Keratinocyte (primary cell): ENCODE measurements around the gene ADGRA3.

Experiments
- EZH2 ChIP-seq: IDR thresholded peaks from one replicate; pipeline ENCODE4 v1.6.1; 2012; ENCODE audit warnings: inconsistent platforms, mild to moderate bottlenecking, low read length, moderate library complexity
- TF ChIP-seq, protein P1 (sequence below), 3 experiments: IDR thresholded peaks in 1 of 3; conservative IDR thresholded peaks in 1 of 3; optimal IDR thresholded peaks in 1 of 3; 2 replicates in 2 of 3; 3 replicates in 1 of 3; pipeline versions ENCODE3 to v1.5.1; 2011; ENCODE audit warnings: low read length in 3 of 3, mild to moderate bottlenecking in 3 of 3, moderate library complexity in 2 of 3, control low read depth in 1 of 3, inconsistent platforms in 1 of 3; ENCODE audit not compliant: insufficient read depth in 2 of 3; ENCODE audit errors: extremely low read depth in 1 of 3

DNA sequence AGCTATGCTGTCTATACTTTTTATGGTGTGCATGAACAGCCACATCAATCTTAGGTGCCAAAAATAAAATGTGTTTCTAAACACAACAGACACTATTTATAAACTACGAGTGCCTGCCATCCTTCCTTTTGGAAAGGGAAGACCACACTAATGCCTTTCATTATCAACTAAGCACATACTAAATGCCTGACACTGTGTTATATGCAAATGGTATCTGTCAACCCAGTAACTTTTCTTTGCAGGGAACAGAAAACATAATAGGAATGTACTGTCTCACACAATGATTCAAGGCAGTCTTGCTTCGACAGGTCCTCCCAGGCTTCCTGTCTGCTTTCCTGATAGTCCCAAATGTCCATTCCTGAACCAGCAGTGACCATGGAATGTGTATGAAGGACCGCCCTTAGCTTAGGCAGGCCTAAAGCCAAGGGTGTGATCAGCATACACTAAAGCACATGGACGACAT is 43.8 kb downstream of the ADGRA3 start:
- TF ChIP-seq, protein P1, sequence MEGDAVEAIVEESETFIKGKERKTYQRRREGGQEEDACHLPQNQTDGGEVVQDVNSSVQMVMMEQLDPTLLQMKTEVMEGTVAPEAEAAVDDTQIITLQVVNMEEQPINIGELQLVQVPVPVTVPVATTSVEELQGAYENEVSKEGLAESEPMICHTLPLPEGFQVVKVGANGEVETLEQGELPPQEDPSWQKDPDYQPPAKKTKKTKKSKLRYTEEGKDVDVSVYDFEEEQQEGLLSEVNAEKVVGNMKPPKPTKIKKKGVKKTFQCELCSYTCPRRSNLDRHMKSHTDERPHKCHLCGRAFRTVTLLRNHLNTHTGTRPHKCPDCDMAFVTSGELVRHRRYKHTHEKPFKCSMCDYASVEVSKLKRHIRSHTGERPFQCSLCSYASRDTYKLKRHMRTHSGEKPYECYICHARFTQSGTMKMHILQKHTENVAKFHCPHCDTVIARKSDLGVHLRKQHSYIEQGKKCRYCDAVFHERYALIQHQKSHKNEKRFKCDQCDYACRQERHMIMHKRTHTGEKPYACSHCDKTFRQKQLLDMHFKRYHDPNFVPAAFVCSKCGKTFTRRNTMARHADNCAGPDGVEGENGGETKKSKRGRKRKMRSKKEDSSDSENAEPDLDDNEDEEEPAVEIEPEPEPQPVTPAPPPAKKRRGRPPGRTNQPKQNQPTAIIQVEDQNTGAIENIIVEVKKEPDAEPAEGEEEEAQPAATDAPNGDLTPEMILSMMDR (optimal IDR thresholded peaks at IDR 0.05 in 1 of 3, IDR thresholded peaks at IDR 0.05 in 1 of 3, conservative IDR thresholded peaks at IDR 0.05 in 1 of 3; ENCODE audit: extremely low read depth in 1 of 3, insufficient read depth in 2 of 3, low read length in 3 of 3) = no peak
- no peak for TF ChIP-seq EZH2
